Measurements from ENCODE around the gene PMVK.

GRCh38 chr1:154877370-154877974 is 59.0 kb downstream of the PMVK start:
- TF ChIP-seq EZH2 (IDR thresholded peaks at IDR 0.05; ENCODE audit: low read length, missing control alignments), result no peak
- TF ChIP-seq, protein P1, sequence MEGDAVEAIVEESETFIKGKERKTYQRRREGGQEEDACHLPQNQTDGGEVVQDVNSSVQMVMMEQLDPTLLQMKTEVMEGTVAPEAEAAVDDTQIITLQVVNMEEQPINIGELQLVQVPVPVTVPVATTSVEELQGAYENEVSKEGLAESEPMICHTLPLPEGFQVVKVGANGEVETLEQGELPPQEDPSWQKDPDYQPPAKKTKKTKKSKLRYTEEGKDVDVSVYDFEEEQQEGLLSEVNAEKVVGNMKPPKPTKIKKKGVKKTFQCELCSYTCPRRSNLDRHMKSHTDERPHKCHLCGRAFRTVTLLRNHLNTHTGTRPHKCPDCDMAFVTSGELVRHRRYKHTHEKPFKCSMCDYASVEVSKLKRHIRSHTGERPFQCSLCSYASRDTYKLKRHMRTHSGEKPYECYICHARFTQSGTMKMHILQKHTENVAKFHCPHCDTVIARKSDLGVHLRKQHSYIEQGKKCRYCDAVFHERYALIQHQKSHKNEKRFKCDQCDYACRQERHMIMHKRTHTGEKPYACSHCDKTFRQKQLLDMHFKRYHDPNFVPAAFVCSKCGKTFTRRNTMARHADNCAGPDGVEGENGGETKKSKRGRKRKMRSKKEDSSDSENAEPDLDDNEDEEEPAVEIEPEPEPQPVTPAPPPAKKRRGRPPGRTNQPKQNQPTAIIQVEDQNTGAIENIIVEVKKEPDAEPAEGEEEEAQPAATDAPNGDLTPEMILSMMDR (conservative IDR thresholded peaks at IDR 0.05 in 1 of 2, IDR thresholded peaks at IDR 0.05 in 1 of 2; ENCODE audit: low read depth in 1 of 2, low read length in 2 of 2), result no peak
